ENCODE data around the gene EPC1. TPM values are rescaled to one million over a fixed set of nuclear protein-coding genes. Genes with fewer than 3 reads are reported as not detected.

The EPC1 gene
- total and polyA plus RNA-seq, 2 donors (not counting 1 experiment from before 2014, with no cell fraction given), result 22.7 to 28.1 TPM

GRCh38 chr10:32333849-32334248 lies 13.1 kb downstream of the EPC1 start:
- no peak overlapping the region for H3K27ac ChIP-seq (ENCODE audit: insufficient read depth, low read length)
- no peak overlapping the region for H3K9ac ChIP-seq (ENCODE audit: insufficient read depth, low read length)
- H4K20me1 ChIP-seq (ENCODE audit: control insufficient read depth, extremely low read depth, insufficient read depth, low read length), result peaks cover 8% of the 10 kb centered on the region
- H3K4me3 ChIP-seq (replicated peaks in 1 of 4; ENCODE audit: control extremely low read depth in 1 of 4, insufficient read depth in 1 of 4, low read depth in 3 of 4, low read length in 4 of 4), result no peak overlapping the region
- H3K4me2 ChIP-seq (ENCODE audit: extremely low read depth, insufficient read depth, low read length), result no peak overlapping the region
- H2AFZ ChIP-seq (ENCODE audit: low read length), result no peak overlapping the region
- peaks cover 5% of the 10 kb centered on the region for H3K4me1 ChIP-seq (ENCODE audit: control insufficient read depth, extremely low read depth, insufficient read depth, low read length)
- DNase-seq (ENCODE audit: low read depth in 2 of 2), result no peak
- no peaks in the 10 kb centered on the region for H3K27me3 ChIP-seq (ENCODE audit: control insufficient read depth, insufficient read depth, low read length)
- TF ChIP-seq EZH2 (IDR thresholded peaks at IDR 0.05; ENCODE audit: low read length, missing control alignments), result no peak
- TF ChIP-seq, protein P1, sequence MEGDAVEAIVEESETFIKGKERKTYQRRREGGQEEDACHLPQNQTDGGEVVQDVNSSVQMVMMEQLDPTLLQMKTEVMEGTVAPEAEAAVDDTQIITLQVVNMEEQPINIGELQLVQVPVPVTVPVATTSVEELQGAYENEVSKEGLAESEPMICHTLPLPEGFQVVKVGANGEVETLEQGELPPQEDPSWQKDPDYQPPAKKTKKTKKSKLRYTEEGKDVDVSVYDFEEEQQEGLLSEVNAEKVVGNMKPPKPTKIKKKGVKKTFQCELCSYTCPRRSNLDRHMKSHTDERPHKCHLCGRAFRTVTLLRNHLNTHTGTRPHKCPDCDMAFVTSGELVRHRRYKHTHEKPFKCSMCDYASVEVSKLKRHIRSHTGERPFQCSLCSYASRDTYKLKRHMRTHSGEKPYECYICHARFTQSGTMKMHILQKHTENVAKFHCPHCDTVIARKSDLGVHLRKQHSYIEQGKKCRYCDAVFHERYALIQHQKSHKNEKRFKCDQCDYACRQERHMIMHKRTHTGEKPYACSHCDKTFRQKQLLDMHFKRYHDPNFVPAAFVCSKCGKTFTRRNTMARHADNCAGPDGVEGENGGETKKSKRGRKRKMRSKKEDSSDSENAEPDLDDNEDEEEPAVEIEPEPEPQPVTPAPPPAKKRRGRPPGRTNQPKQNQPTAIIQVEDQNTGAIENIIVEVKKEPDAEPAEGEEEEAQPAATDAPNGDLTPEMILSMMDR (conservative IDR thresholded peaks at IDR 0.05 in 1 of 2, IDR thresholded peaks at IDR 0.05 in 1 of 2; ENCODE audit: low read depth in 1 of 2, low read length in 2 of 2), result no peak
- no peaks in the 10 kb centered on the region for H3K9me3 ChIP-seq (ENCODE audit: control insufficient read depth, insufficient read depth, low read depth, low read length)
- peaks cover 93% of the 10 kb centered on the region for H3K79me2 ChIP-seq (ENCODE audit: control insufficient read depth, insufficient read depth, low read length)
- no peaks in the 10 kb centered on the region for H3K36me3 ChIP-seq (ENCODE audit: control insufficient read depth, insufficient read depth, low read length)

GRCh38 chr10:32332299-32332750 lies 14.6 kb downstream of the EPC1 start:
- H3K27me3 ChIP-seq (ENCODE audit: control insufficient read depth, insufficient read depth, low read length), result no peaks in the 10 kb centered on the region
- H3K27ac ChIP-seq (ENCODE audit: insufficient read depth, low read length), result no peak overlapping the region
- no peak overlapping the region for H3K4me3 ChIP-seq (replicated peaks in 1 of 4; ENCODE audit: control extremely low read depth in 1 of 4, insufficient read depth in 1 of 4, low read depth in 3 of 4, low read length in 4 of 4)
- H3K9ac ChIP-seq (ENCODE audit: insufficient read depth, low read length), result no peak overlapping the region
- no peak overlapping the region for H2AFZ ChIP-seq (ENCODE audit: low read length)
- peaks cover 94% of the 10 kb centered on the region for H3K79me2 ChIP-seq (ENCODE audit: control insufficient read depth, insufficient read depth, low read length)
- no peak for TF ChIP-seq EZH2 (IDR thresholded peaks at IDR 0.05; ENCODE audit: low read length, missing control alignments)
- TF ChIP-seq, protein P1 (conservative IDR thresholded peaks at IDR 0.05 in 1 of 2, IDR thresholded peaks at IDR 0.05 in 1 of 2; ENCODE audit: low read depth in 1 of 2, low read length in 2 of 2), result no peak
- DNase-seq (ENCODE audit: low read depth in 2 of 2), result peak; percentile 13 to 44
- peaks cover 5% of the 10 kb centered on the region for H3K4me1 ChIP-seq (ENCODE audit: control insufficient read depth, extremely low read depth, insufficient read depth, low read length)
- H4K20me1 ChIP-seq (ENCODE audit: control insufficient read depth, extremely low read depth, insufficient read depth, low read length), result peaks cover 8% of the 10 kb centered on the region
- H3K9me3 ChIP-seq (ENCODE audit: control insufficient read depth, insufficient read depth, low read depth, low read length), result no peaks in the 10 kb centered on the region
- no peaks in the 10 kb centered on the region for H3K36me3 ChIP-seq (ENCODE audit: control insufficient read depth, insufficient read depth, low read length)
- no peak overlapping the region for H3K4me2 ChIP-seq (ENCODE audit: extremely low read depth, insufficient read depth, low read length)

DNA sequence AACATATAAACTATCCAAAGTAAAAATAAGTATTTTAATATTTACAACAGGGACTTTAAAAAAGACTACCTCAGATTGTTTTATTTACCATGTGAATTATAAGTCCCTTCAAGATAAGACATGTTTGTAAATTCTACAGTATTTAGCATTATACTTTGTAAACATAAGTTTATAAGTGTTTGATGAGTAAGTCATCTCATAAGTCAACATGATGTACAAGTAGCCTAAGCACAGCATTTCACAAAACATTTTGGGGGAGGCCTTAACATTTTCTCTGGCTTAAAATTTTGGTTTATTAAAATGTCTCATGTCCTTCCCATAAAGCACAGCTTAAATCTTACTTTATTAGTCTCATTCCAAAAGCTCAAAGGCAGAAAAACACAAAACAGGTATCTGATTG lies 15.4 kb downstream of the EPC1 start:
- Histone ChIP-seq H3K4me1 (ENCODE audit: control insufficient read depth, extremely low read depth, insufficient read depth, low read length) (peaks cover 5% of the 10 kb centered on the region), H3K79me2 (ENCODE audit: control insufficient read depth, insufficient read depth, low read length) (peaks cover 94% of the 10 kb centered on the region), H3K9me3 (ENCODE audit: control insufficient read depth, insufficient read depth, low read depth, low read length) (no peaks in the 10 kb centered on the region), H3K4me3 (replicated peaks in 1 of 4; ENCODE audit: control extremely low read depth in 1 of 4, insufficient read depth in 1 of 4, low read depth in 3 of 4, low read length in 4 of 4) (no peak overlapping the region), H3K9ac (ENCODE audit: insufficient read depth, low read length) (no peak overlapping the region), H2AFZ (ENCODE audit: low read length) (no peak overlapping the region), H3K27me3 (ENCODE audit: control insufficient read depth, insufficient read depth, low read length) (no peaks in the 10 kb centered on the region), H3K4me2 (ENCODE audit: extremely low read depth, insufficient read depth, low read length) (no peak overlapping the region), H3K27ac (ENCODE audit: insufficient read depth, low read length) (no peak overlapping the region), H4K20me1 (ENCODE audit: control insufficient read depth, extremely low read depth, insufficient read depth, low read length) (peaks cover 5% of the 10 kb centered on the region), H3K36me3 (ENCODE audit: control insufficient read depth, insufficient read depth, low read length) (no peaks in the 10 kb centered on the region)
- TF ChIP-seq EZH2 (IDR thresholded peaks at IDR 0.05; ENCODE audit: low read length, missing control alignments), result no peak
- TF ChIP-seq, protein P1 (conservative IDR thresholded peaks at IDR 0.05 in 1 of 2, IDR thresholded peaks at IDR 0.05 in 1 of 2; ENCODE audit: low read depth in 1 of 2, low read length in 2 of 2), result no peak
- no peak for DNase-seq (ENCODE audit: low read depth in 2 of 2)
